Right cardiac atrium (tissue), 5 donors: ENCODE measurements around the gene NKAIN2. TPM values are rescaled to one million over a fixed set of nuclear protein-coding genes. Genes with fewer than 3 reads are reported as not detected.
A peak's percentile ranks its signal among the peaks of the same experiment; 100 is the strongest.

Experiments used
- ATAC-seq, 2 donors: fragments of 200-7000 bp; cut with Tn5 transposase; one replicate each; pipeline versions ENCODE4 v1.8.0 to v1.9.1; 2020; ENCODE audit warnings: moderate library complexity in 2 of 2, mild to moderate bottlenecking in 1 of 2
- DNase-seq, 3 donors: peaks; one replicate each; pipeline ENCODE4 v3.0.0-alpha.2; 2020
- H3K27ac ChIP-seq: one replicate; pipeline ENCODE4 v1.5.1; 2013; ENCODE audit warnings: mild to moderate bottlenecking, low read length, control low read depth, moderate library complexity
- H3K27me3 ChIP-seq: one replicate; pipeline ENCODE4 v1.6.1; 2013; ENCODE audit not compliant: control insufficient read depth, insufficient read depth
- H3K4me1 ChIP-seq: one replicate; pipeline ENCODE4 v1.6.1; 2013; ENCODE audit warnings: low read length; ENCODE audit not compliant: control insufficient read depth, insufficient read depth
- H3K4me3 ChIP-seq: one replicate; pipeline ENCODE4 v1.5.1; 2013; ENCODE audit warnings: low read length, control low read depth
- H3K9me3 ChIP-seq: one replicate; pipeline ENCODE4 v1.6.1; 2013; ENCODE audit warnings: low read length; ENCODE audit not compliant: control insufficient read depth
- WGBS: extraction: QIAGEN DNeasy Blood & Tissue Kit; methylation state at CpG from one replicate; pipeline ENCODE4 v1.1.7; 2013; 5-methylcytosine and 5-hydroxymethylcytosine counted together
- intact Hi-C, 4 donors: fragments of 100-400 bp; cut with DNase I; formaldehyde crosslinking; loops; one replicate each; pipeline versions ENCODE4 v1.11.0 to v1.14.0; 2022 to 2023
- polyA plus RNA-seq: library from polyadenylated mRNA; stranded (reverse); fragments of 200-250 nt; gene quantifications from one replicate; pipeline ENCODE4 v1.2.3, GENCODE V29; 2013
- total RNA-seq, 4 donors: library from RNA; stranded (reverse); fragmentation: NEBNext Ultra II Directional; extraction: Animal tissue kit (Norgen Biotek cat#: 25700); gene quantifications; one replicate each; pipeline ENCODE4 v1.2.1, GENCODE V29; 2021
- donor health status: healthy with polysubstance abuse.
- donor health status: DM: no; HTN: yes; CAD: no.
- donor health status: DM: no; HTN: no; CAD: no.
- donor health status: DM: no; HTN: yes; CAD: no; lungs with severe emphysema.
- donor health status: DM: yes; HTN: yes; CAD: no.

NKAIN2 gene
- total and polyA plus RNA-seq, 5 donors = 1.3 to 2.7 (median 1.5) TPM

DNA sequence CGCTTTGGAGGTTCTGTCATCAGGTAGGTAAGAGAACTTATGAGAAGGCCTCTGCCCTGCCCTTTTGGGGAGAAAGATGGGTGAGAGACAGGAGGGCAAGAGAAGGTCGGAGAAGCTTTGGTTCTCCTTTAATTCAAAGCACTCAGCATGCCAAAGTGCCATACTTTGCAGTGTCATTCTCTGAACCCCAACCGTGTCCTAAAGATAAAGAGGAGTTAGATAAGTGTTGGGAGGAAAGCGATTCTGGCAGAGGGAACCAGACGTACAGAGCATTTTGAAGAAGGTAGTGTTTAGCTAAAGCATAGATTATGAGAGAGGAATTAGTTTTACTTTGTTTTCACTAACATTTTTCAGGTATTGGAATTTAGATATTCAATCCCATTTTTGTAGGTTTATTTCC lies 40.3 kb downstream of the NKAIN2 start:
- WGBS = 49% methylated on average over 5 of the region's 5 CpGs
- no peak for ATAC-seq
- intact Hi-C loops = no loop called here

DNA sequence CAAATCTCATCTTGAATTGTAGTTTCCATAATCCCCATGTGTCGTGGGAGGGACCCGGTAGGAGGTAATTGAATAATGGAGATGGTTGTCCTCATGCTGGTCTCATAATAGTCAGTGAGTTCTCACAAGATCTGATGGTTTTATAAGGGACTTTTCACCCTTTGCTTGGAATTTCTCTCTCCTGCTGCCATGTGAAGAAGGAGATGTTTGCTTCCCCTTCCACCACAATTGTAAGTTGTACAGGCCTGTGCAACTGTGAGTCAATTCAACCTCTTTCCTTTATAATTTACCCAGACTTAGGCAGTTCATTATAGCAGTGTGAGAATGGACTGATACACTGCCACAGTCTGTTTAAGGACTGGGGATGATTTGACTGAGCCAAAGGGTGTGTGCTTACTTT lies 44.7 kb downstream of the NKAIN2 start:
- intact Hi-C loops = no loop called here
- Histone ChIP-seq H3K27ac (no peak overlapping the region), H3K4me3 (no peak overlapping the region), H3K27me3 (no peaks in the 10 kb centered on the region), H3K9me3 (no peaks in the 10 kb centered on the region), H3K4me1 (no peaks in the 10 kb centered on the region)
- 92% methylated on average over 2 of the region's 2 CpGs for WGBS
- ATAC-seq (no peak), DNase-seq (no peak)

More for the DNA sequence above, 40.3 kb downstream of the NKAIN2 start:
- Histone ChIP-seq H3K4me3 (no peak overlapping the region), H3K27ac (no peak overlapping the region), H3K27me3 (no peaks in the 10 kb centered on the region), H3K4me1 (no peaks in the 10 kb centered on the region), H3K9me3 (no peaks in the 10 kb centered on the region)
- no peak for DNase-seq

DNA sequence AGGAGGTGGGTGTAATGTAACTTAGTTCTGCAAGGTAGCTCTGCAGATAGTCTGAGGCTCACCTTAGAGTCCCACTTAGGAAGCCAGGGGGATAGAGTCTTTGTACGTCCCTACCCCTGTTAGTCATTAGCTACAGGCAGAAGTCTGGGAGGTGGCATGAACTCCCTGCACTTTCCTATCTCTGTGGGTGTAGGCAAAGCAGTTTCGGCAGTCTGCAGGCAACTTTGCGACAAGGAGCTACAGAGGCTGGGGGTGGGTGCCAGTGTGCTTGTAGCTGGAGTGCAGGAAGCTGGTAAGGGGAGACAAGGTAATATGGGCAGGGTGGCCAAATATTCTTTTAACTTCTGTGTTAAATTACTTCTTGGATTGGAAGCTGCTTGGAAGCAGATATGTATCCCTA lies 45.7 kb downstream of the NKAIN2 start:
- 37% methylated on average over 3 of the region's 3 CpGs for WGBS
- peak in 1 of 2 donors; percentile 26 for ATAC-seq
- DNase-seq = no peak
- H3K27ac ChIP-seq = no peak overlapping the region
- no peaks in the 10 kb centered on the region for H3K9me3 ChIP-seq
- H3K4me1 ChIP-seq = no peaks in the 10 kb centered on the region
- H3K4me3 ChIP-seq = no peak overlapping the region
- intact Hi-C loops = no loop called here
- H3K27me3 ChIP-seq = no peaks in the 10 kb centered on the region

DNA sequence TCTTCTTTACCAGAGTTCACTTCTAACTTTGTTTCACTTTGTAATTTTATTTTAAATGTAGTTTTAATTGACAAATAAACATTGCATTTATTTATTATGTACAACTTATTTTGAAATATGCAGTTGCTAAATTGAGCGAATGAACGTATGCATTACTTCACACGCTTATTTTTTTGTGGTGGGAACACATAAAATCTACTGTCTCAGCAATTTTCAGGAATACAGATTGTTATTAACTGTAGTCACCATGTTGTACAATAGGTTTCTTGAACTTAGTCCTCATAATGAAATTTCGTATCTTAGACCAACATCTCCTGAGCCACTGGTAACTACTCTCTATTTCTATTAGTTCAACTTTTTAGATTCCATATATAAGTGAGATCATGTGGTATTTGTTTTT lies 46.9 kb downstream of the NKAIN2 start:
- DNase-seq (no peak), ATAC-seq (no peak)
- Histone ChIP-seq H3K27me3 (no peaks in the 10 kb centered on the region), H3K4me1 (no peaks in the 10 kb centered on the region), H3K4me3 (no peak overlapping the region), H3K9me3 (no peaks in the 10 kb centered on the region), H3K27ac (no peak overlapping the region)
- 93% methylated on average over 4 of the region's 4 CpGs for WGBS
- intact Hi-C loops = no loop called here

DNA sequence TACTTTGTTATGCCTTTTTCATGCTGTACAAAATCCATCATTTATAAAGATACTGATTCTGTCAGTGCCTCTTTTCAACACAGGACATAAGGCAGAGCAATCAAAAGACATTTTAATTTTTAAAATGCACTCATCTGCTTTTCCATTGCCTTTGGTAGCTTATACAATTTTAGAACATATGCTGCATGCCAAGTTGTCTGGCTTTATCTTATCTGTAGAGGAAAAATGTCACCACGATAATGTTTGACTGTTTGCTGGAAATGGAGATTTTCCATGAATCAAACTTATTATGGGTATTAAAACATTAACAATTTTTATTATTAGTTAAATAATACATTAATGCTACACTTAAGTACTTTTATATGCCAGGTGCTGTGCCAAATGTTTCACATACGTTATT lies 50.5 kb downstream of the NKAIN2 start:
- DNase-seq = no peak
- no peaks in the 10 kb centered on the region for H3K4me1 ChIP-seq
- H3K27ac ChIP-seq = no peak overlapping the region
- H3K4me3 ChIP-seq = no peak overlapping the region
- H3K9me3 ChIP-seq = no peaks in the 10 kb centered on the region
- ATAC-seq = no peak
- WGBS = 24% methylated on average over 2 of the region's 2 CpGs
- intact Hi-C loops = no loop called here
- no peaks in the 10 kb centered on the region for H3K27me3 ChIP-seq

DNA sequence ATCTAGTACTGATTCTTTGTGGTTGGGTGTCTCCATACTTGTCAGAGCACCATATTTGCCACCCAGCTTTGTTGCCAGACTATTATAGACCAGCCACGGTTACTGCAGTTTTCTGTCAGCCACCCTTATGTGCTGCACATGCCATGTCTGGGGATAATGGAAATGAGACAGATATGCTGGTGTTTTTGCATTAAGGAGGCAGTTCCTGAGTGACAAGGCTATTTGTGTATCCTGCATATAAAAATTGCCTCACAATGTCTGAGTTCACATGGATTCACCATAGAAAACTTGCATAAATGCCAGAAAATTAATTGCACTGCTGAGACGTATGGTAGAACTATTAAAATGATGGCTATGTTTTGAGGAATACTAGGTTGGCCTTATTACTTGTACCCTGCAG lies 51.8 kb downstream of the NKAIN2 start:
- Histone ChIP-seq H3K4me3 (no peak overlapping the region), H3K9me3 (no peaks in the 10 kb centered on the region), H3K27ac (no peak overlapping the region), H3K4me1 (no peaks in the 10 kb centered on the region), H3K27me3 (no peaks in the 10 kb centered on the region)
- intact Hi-C loops = no loop called here
- 39% methylated on average over 2 of the region's 2 CpGs for WGBS
- no peak for ATAC-seq
- DNase-seq = no peak

DNA sequence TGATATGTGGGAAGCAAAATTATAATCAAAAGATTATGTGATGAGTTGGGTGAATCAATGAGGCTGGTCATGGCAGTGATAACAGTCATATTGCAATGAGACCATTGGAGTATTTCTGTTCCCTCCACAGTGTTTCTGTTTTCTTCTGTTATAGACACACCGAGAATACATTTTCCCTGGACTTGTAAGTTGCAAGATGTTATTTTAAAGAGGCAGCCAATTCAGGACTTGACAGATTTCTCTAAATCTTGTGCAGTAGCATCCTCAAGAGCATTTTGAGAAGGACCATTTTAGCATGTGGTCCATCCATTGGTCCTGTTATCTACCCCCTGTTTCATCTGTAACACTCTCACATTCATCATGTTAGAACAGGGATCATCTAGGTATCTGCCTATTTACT lies 55.6 kb downstream of the NKAIN2 start:
- ATAC-seq = no peak

DNA sequence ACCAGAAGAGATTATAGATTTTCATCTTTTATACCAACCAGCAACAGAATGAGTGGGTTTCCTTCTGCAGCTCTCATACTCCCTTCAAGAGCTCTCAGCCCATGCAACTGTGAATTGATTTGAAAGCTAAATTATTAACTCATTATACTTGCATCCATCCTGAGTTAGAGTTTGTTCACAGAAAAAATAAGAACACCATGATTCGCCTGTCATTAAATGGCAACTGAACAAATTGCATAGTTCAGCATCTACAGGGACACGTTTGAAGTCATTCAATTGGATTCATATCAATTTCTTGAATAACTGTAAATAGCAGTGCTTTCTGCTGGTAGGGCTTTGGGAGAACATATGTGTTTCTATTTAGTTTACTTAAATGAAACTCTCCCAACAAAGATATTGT lies 65.7 kb downstream of the NKAIN2 start:
- ATAC-seq (no peak), DNase-seq (no peak)
- WGBS = 49% methylated on average over 2 of the region's 2 CpGs
- no peak overlapping the region for H3K4me3 ChIP-seq
- no peaks in the 10 kb centered on the region for H3K9me3 ChIP-seq
- no peaks in the 10 kb centered on the region for H3K27me3 ChIP-seq
- no peak overlapping the region for H3K27ac ChIP-seq
- H3K4me1 ChIP-seq = no peaks in the 10 kb centered on the region
- intact Hi-C loops = no loop called here

More for the DNA sequence above, 55.6 kb downstream of the NKAIN2 start:
- WGBS = 87% methylated on average over 1 of the region's 1 CpG
- Histone ChIP-seq H3K27me3 (no peaks in the 10 kb centered on the region), H3K27ac (no peak overlapping the region), H3K9me3 (no peaks in the 10 kb centered on the region), H3K4me3 (no peak overlapping the region), H3K4me1 (no peaks in the 10 kb centered on the region)
- DNase-seq = no peak
- intact Hi-C loops = no loop called here

DNA sequence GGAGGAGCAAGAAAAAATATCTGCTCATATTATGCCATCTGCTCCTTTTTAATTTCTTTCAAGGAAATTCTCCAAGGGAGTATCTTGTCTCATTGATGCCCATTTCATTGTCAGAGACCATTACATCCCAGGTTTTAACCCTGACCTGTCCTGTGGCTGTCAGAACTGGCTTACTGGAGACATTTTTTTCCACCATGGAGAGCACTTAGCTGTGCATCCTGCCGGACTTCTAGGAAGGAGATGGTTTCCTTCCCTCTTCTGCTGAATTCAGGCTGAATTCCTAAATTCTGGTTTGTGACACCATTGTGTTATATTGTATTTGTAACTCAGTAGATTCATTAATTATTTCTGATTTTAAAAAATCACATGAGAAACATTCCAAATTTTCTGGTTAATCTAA lies 70.3 kb downstream of the NKAIN2 start:
- no peak for ATAC-seq
- no peaks in the 10 kb centered on the region for H3K9me3 ChIP-seq
- no peak overlapping the region for H3K27ac ChIP-seq
- no peak for DNase-seq
- H3K4me1 ChIP-seq = no peaks in the 10 kb centered on the region
- H3K27me3 ChIP-seq = no peaks in the 10 kb centered on the region
- H3K4me3 ChIP-seq = no peak overlapping the region
- intact Hi-C loops = no loop called here
- WGBS = 35% methylated on average over 1 of the region's 1 CpG

DNA sequence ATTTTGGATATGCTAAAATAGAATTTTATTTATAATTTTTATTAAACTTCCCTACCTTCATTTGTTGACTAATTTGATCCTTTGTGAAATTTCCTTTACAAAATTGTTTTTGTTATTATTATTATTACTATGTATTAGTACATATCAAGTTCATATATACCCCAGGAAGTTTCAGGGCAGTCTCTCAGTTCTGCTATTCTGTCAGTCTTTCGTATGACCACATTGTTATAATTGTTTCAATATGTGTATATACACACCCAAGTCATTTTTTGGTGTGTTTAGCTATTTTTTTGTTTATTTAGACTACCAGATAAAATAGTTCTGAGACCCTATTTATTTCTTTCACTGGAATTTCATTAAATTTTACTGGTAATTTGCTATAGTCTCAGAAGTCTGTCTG lies 72.1 kb downstream of the NKAIN2 start:
- ATAC-seq (no peak), DNase-seq (no peak)
- Histone ChIP-seq H3K4me1 (no peaks in the 10 kb centered on the region), H3K27me3 (no peaks in the 10 kb centered on the region), H3K9me3 (no peaks in the 10 kb centered on the region), H3K27ac (no peak overlapping the region), H3K4me3 (no peak overlapping the region)
- intact Hi-C loops = no loop called here
- 81% methylated on average over 1 of the region's 1 CpG for WGBS

DNA sequence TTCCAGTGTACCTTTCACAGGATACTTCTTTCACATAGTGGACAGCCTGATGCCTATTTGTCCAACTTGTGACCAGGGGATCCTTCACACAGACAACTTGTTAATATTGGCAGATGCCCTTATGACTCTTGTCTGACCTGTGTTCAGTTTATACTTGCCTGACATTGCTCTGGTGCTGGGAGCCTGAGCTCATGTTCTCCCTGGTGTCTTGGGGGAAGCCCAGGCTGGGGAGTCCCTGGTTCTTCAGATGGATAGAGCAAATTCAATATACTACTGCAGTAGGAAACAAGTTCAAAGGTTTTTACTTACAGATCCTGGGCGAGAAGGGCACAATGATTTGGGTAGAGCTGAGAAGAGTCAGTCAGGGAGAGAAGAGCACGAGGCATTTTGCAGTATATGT lies 76.1 kb downstream of the NKAIN2 start:
- intact Hi-C loops = no loop called here
- Histone ChIP-seq H3K4me3 (no peak overlapping the region), H3K27ac (no peak overlapping the region), H3K27me3 (no peaks in the 10 kb centered on the region), H3K4me1 (no peaks in the 10 kb centered on the region), H3K9me3 (no peaks in the 10 kb centered on the region)
- no peak for ATAC-seq
- 64% methylated on average over 2 of the region's 2 CpGs for WGBS
- no peak for DNase-seq

DNA sequence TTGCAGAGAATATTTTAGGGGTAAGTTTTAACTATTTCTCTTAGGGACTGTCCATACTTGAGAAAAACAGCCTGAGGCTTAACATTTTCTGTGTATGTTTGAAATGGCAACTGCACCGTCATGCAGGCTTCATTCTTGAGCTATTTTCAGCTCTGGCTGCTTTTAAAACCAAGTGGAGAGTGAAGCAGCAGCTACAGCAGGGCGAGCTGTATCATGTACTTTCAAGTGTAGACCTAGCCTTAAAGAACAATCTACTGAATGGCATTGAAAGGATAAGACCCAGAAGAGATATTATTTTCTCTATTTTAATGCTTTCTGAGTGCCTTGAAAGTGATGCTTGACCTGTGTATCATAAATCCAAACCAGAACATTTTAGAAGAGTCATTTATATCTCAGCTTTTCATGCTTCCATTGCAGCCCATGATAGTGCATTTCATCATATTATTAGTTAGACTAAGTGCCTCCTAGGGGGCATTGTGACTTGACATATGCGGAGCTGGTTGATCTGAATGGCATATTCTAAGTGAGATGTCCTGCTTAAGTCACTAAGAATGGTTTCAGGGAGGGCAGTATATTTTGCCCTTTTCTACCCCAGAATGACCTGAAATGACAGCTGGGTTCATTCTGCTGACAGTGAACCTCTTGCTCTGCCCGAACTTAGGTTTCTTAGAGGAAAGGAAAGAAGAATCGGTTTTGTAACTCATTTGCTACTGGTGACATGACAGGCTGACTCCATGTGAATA lies 85.3 kb downstream of the NKAIN2 start:
- Histone ChIP-seq H3K9me3 (no peaks in the 10 kb centered on the region), H3K27me3 (no peaks in the 10 kb centered on the region), H3K4me1 (no peaks in the 10 kb centered on the region), H3K27ac (peak overlapping the region; percentile 70), H3K4me3 (no peak overlapping the region)
- ATAC-seq (peak in 1 of 2 donors; percentile 62), DNase-seq (no peak)
- intact Hi-C loops = no loop called here
- WGBS = 48% methylated on average over 5 of the region's 5 CpGs
